Epithelial cell of proximal tubule (primary cell): ENCODE measurements around the gene FNDC1. TPM values are rescaled to one million over a fixed set of nuclear protein-coding genes. Genes with fewer than 3 reads are reported as not detected.

Experiments
- DNase-seq: peaks from one replicate; pipeline ENCODE4 v3.0.0-alpha.2; 2011; ENCODE audit warnings: low read depth
- H3K4me3 ChIP-seq: 2 replicates; pipeline ENCODE4 v1.5.1; 2011; ENCODE audit warnings: low read depth, mild to moderate bottlenecking, low read length
- total RNA-seq: library from RNA; depleted of rRNA; stranded (reverse); fragments of >200 nt; gene quantifications from 2 replicates; pipeline ENCODE4 v1.2.3, GENCODE V29; 2015
- TF ChIP-seq, protein P1 (sequence below): conservative IDR thresholded peaks from 2 replicates; pipeline ENCODE4 v1.5.1; 2012; ENCODE audit warnings: low read depth, mild to moderate bottlenecking, low read length

Gene FNDC1
- total RNA-seq, 1 donor from 2014 or later = not detected

- TF ChIP-seq, protein P1, sequence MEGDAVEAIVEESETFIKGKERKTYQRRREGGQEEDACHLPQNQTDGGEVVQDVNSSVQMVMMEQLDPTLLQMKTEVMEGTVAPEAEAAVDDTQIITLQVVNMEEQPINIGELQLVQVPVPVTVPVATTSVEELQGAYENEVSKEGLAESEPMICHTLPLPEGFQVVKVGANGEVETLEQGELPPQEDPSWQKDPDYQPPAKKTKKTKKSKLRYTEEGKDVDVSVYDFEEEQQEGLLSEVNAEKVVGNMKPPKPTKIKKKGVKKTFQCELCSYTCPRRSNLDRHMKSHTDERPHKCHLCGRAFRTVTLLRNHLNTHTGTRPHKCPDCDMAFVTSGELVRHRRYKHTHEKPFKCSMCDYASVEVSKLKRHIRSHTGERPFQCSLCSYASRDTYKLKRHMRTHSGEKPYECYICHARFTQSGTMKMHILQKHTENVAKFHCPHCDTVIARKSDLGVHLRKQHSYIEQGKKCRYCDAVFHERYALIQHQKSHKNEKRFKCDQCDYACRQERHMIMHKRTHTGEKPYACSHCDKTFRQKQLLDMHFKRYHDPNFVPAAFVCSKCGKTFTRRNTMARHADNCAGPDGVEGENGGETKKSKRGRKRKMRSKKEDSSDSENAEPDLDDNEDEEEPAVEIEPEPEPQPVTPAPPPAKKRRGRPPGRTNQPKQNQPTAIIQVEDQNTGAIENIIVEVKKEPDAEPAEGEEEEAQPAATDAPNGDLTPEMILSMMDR = no peak
- H3K4me3 ChIP-seq = no peak overlapping the region
- no peak for DNase-seq
Observed at GRCh38 chr6:159238920-159239558, 69.8 kb downstream of the FNDC1 start.

- H3K4me3 ChIP-seq = no peak overlapping the region
- TF ChIP-seq, protein P1 = no peak
- DNase-seq = no peak
Observed at GRCh38 chr6:159249128-159249527, 79.9 kb downstream of the FNDC1 start.

- TF ChIP-seq, protein P1 = no peak
- DNase-seq = no peak
Observed at GRCh38 chr6:159249752-159250151, 80.6 kb downstream of the FNDC1 start.

DNA sequence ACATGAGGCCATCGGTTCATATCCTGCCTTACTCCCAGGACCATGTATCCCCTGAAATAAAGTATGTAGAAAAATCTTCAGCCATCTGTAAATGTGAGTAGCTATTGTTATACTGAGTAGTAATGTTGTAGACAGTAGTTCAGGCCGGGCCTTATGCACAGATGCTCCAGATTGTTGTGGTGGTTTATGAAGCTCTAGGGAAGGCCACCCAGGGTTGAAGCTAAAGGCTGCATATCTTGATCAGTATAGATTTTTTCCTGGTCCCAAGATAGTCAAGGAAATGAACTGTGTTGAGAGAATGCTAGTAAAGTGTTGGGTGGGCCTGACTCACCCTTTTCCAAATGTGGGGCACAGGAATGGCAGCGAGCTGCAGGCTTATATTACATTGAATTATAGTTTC lies 81.4 kb downstream of the FNDC1 start:
- TF ChIP-seq, protein P1 = no peak
- no peak for DNase-seq
- no peak overlapping the region for H3K4me3 ChIP-seq

More at GRCh38 chr6:159249752-159250151, 80.6 kb downstream of the FNDC1 start:
- H3K4me3 ChIP-seq = no peak overlapping the region

- DNase-seq = peak; percentile 22
- TF ChIP-seq, protein P1 = peak; percentile 73
- peak overlapping the region; percentile 50 for H3K4me3 ChIP-seq
Observed at GRCh38 chr6:159252955-159253508, 83.8 kb downstream of the FNDC1 start.

GRCh38 chr6:159254186-159254585 lies 85.0 kb downstream of the FNDC1 start:
- TF ChIP-seq, protein P1 = no peak
- DNase-seq = no peak
- no peak overlapping the region for H3K4me3 ChIP-seq
